PC-9 (cell line): ENCODE measurements around the gene PIGC. TPM values are rescaled to one million over a fixed set of nuclear protein-coding genes. Genes with fewer than 3 reads are reported as not detected.

Source experiments
- BruUV-seq: library from RNA; stranded (reverse); fragments of 400-500 nt; replicated peaks from 2 replicates; lab custom pipeline; 2021; lab: Mats Ljungman, UMichigan
- CTCF ChIA-PET: fragments of 300-600 bp; sonication (Branson Sonifier 250); formaldehyde crosslinking; loops from one replicate; lab custom pipeline; 2022; ENCODE audit warnings: antibody characterized with exemption; lab: Charles Lee
- POLR2A ChIA-PET: fragments of 300-600 bp; sonication (Branson Sonifier 250); formaldehyde crosslinking; loops from one replicate; lab custom pipeline; 2022; ENCODE audit warnings: antibody characterized with exemption; ENCODE audit not compliant: unreplicated experiment; lab: Charles Lee
- DNase-seq, 2 experiments: peaks; one replicate each; pipeline versions ENCODE4 v3.0.0 to v3.0.0-alpha.2; 2015 to 2022; ENCODE audit warnings: mixed read lengths in 1 of 2
- H2AFZ ChIP-seq: fragments of 200-600 bp; sonication (generic); 2 replicates; pipeline ENCODE4 v1.8.1; 2017; ENCODE audit warnings: antibody characterized with exemption
- H3F3A ChIP-seq: fragments of 200-600 bp; sonication (generic); 2 replicates; pipeline ENCODE4 v1.8.1; 2017; ENCODE audit warnings: antibody characterized with exemption, mild to moderate bottlenecking, low read depth; ENCODE audit not compliant: insufficient read depth
- H3K27ac ChIP-seq: fragments of 200-600 bp; sonication (generic); 2 replicates; pipeline ENCODE4 v1.6.1; 2016; ENCODE audit warnings: mixed run types
- H3K27me3 ChIP-seq: fragments of 200-600 bp; sonication (generic); 2 replicates; pipeline ENCODE4 v1.6.1; 2016; ENCODE audit warnings: low read depth, mixed run types; ENCODE audit not compliant: insufficient read depth
- H3K36me3 ChIP-seq: fragments of 200-600 bp; sonication (generic); 2 replicates; pipeline ENCODE4 v1.6.1; 2016; ENCODE audit warnings: low read depth, mixed run types
- H3K4me1 ChIP-seq: fragments of 200-600 bp; sonication (generic); replicated peaks from 2 replicates; pipeline ENCODE4 v1.6.1; 2016; ENCODE audit warnings: mixed run types; ENCODE audit not compliant: insufficient read depth
- H3K4me2 ChIP-seq: fragments of 200-600 bp; sonication (generic); 2 replicates; pipeline ENCODE4 v1.6.1; 2017; ENCODE audit warnings: mixed run types
- H3K4me3 ChIP-seq: fragments of 200-600 bp; sonication (generic); 2 replicates; pipeline ENCODE4 v1.6.1; 2016; ENCODE audit warnings: mixed run types
- H3K79me2 ChIP-seq: fragments of 200-600 bp; sonication (generic); 2 replicates; pipeline ENCODE4 v1.6.1; 2017; ENCODE audit warnings: low read depth, mixed run types
- H3K9me2 ChIP-seq: fragments of 200-600 bp; sonication (generic); 2 replicates; pipeline ENCODE4 v1.8.1; 2017; ENCODE audit warnings: mild to moderate bottlenecking; ENCODE audit not compliant: insufficient read depth
- H3K9me3 ChIP-seq: fragments of 200-600 bp; sonication (generic); 2 replicates; pipeline ENCODE4 v1.8.1; 2016; ENCODE audit warnings: low read depth; ENCODE audit not compliant: insufficient read depth
- H4K20me1 ChIP-seq: fragments of 200-600 bp; sonication (generic); 2 replicates; pipeline ENCODE4 v1.8.1; 2017; ENCODE audit not compliant: insufficient read depth
- CTCF ChIP-seq: fragments of 200-600 bp; sonication (generic); conservative IDR thresholded peaks from 2 replicates; pipeline ENCODE4 v1.6.1; 2017; ENCODE audit warnings: mixed run types, antibody characterized with exemption, mild to moderate bottlenecking, moderate library complexity
- EZH2 ChIP-seq: fragments of 200-600 bp; sonication (generic); IDR thresholded peaks from 2 replicates; pipeline ENCODE4 v1.8.0; 2017; ENCODE audit warnings: antibody characterized with exemption, low read depth
- intact Hi-C: fragments of 100-400 bp; cut with micrococcal nuclease; formaldehyde crosslinking; loops from one replicate; pipeline ENCODE4 v1.10.0; 2022; ENCODE audit not compliant: unreplicated experiment
- total RNA-seq: library from RNA; stranded (reverse); gene quantifications from 2 replicates; pipeline ENCODE4 v1.2.3, GENCODE V29; 2021

PIGC gene
- total RNA-seq, 1 experiment from 2014 or later: 26.5 TPM

GRCh38 chr1:172488393-172488792 lies 44.5 kb upstream of the PIGC start:
- no peak overlapping the region for H3K4me2 ChIP-seq
- DNase-seq: no peak
- no TSS peak for BruUV-seq
- H3K36me3 ChIP-seq: no peaks in the 10 kb centered on the region
- H3K4me1 ChIP-seq: peaks cover 15% of the 10 kb centered on the region
- ChIA-PET CTCF (no interaction called here), POLR2A (no interaction called here)
- intact Hi-C loops: no loop called here
- 0 out of 2 replicates have a peak, but pooled peaks cover 10% of the 10 kb centered on the region for H3F3A ChIP-seq
- H3K27me3 ChIP-seq: no peaks in the 10 kb centered on the region
- H3K9me2 ChIP-seq: 0 out of 2 replicates have a peak, but pooled peaks cover 4% of the 10 kb centered on the region
- H3K79me2 ChIP-seq: no peaks in the 10 kb centered on the region
- TF ChIP-seq CTCF (no peak), EZH2 (no peak)
- no peaks in the 10 kb centered on the region for H3K9me3 ChIP-seq
- no peak overlapping the region for H2AFZ ChIP-seq
- H3K27ac ChIP-seq: no peak overlapping the region
- H3K4me3 ChIP-seq: no peak overlapping the region
- no peaks in the 10 kb centered on the region for H4K20me1 ChIP-seq

GRCh38 chr1:172487550-172487949 lies 43.7 kb upstream of the PIGC start:
- 0 out of 2 replicates have a peak, but pooled peaks cover 4% of the 10 kb centered on the region for H3K9me2 ChIP-seq
- no peak overlapping the region for H3K4me2 ChIP-seq
- H4K20me1 ChIP-seq: no peaks in the 10 kb centered on the region
- no peak overlapping the region for H3K4me3 ChIP-seq
- no peaks in the 10 kb centered on the region for H3K27me3 ChIP-seq
- no peaks in the 10 kb centered on the region for H3K9me3 ChIP-seq
- CTCF ChIA-PET: no interaction called here
- peaks cover 20% of the 10 kb centered on the region for H3K4me1 ChIP-seq
- intact Hi-C loops: no loop called here
- no peak overlapping the region for H3K27ac ChIP-seq
- H3K79me2 ChIP-seq: no peaks in the 10 kb centered on the region
- BruUV-seq: no TSS peak
- TF ChIP-seq CTCF (no peak), EZH2 (no peak)
- POLR2A ChIA-PET: no interaction called here
- no peaks in the 10 kb centered on the region for H3K36me3 ChIP-seq
- no peak overlapping the region for H2AFZ ChIP-seq
- no peak for DNase-seq
- 0 out of 2 replicates have a peak, but pooled peaks cover 11% of the 10 kb centered on the region for H3F3A ChIP-seq

- Histone ChIP-seq H3F3A (0 out of 2 replicates have a peak, but pooled peaks cover 11% of the 10 kb centered on the region), H2AFZ (no peak overlapping the region), H3K4me2 (no peak overlapping the region), H3K79me2 (no peaks in the 10 kb centered on the region), H4K20me1 (no peaks in the 10 kb centered on the region), H3K27ac (no peak overlapping the region), H3K27me3 (no peaks in the 10 kb centered on the region), H3K9me2 (0 out of 2 replicates have a peak, but pooled peaks cover 4% of the 10 kb centered on the region), H3K9me3 (no peaks in the 10 kb centered on the region), H3K36me3 (no peaks in the 10 kb centered on the region), H3K4me3 (no peak overlapping the region), H3K4me1 (peaks cover 20% of the 10 kb centered on the region)
- intact Hi-C loops: no loop called here
- DNase-seq: no peak
- BruUV-seq: no TSS peak
- CTCF ChIA-PET: no interaction called here
- POLR2A ChIA-PET: no interaction called here
- TF ChIP-seq CTCF (no peak), EZH2 (no peak)
Observed at GRCh38 chr1:172486805-172487454, 43.1 kb upstream of the PIGC start.
